Dermis microvascular lymphatic vessel endothelial cell (primary cell): Measurements from ENCODE around the gene CDC42EP3. TPM values are rescaled to one million over a fixed set of nuclear protein-coding genes. Genes with fewer than 3 reads are reported as not detected.

Experiments
- DNase-seq, 2 donors: peaks; one replicate each; pipeline versions ENCODE4 v3.0.0 to v3.0.0-alpha.2; 2010; ENCODE audit warnings: low read depth in 2 of 2
- total RNA-seq: library from RNA; depleted of rRNA; stranded (reverse); fragments of >200 nt; gene quantifications from 2 replicates; pipeline ENCODE4 v1.2.1, GENCODE V29; 2014

Gene CDC42EP3
- total RNA-seq, 1 donor from 2014 or later: 8.2 TPM

DNA sequence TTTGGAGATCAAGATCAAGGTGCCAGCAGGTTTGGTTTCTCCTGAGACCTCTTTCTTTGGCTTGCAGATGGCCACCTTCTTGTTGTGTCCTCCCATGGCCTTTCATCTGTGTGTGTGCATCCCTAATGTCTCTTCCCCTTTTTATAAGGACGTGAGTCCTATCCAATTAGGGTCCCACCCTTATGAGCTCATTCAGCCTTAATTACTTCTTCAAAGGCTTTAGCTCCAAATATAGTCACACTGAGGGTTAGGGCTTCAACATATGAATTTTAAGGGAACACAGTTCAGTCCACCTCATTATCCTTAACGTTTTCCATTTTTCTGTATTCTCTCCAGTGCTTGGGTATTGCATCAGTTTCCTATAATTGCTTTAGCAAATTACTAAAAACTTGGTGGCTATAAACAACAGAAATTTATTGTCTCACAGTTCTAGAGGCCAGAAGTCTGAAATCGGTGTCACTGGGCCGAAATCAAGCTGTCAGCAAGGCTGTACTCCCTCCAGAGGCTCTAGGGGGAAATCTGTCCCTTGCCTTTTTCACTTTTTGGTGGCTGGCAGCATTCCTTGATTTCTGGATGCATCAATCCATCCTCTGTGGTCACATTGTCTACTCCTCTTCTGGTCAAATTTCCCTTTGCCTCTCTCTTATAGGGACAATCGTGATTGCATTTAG, 34.1 kb downstream of the CDC42EP3 start:
- no peak for DNase-seq

- DNase-seq: no peak
Observed at GRCh38 chr2:37636381-37637066, 34.9 kb downstream of the CDC42EP3 start.

- peak in 1 of 2 donors; percentile 86 for DNase-seq
Observed at GRCh38 chr2:37635504-37636380, 35.7 kb downstream of the CDC42EP3 start.

DNA sequence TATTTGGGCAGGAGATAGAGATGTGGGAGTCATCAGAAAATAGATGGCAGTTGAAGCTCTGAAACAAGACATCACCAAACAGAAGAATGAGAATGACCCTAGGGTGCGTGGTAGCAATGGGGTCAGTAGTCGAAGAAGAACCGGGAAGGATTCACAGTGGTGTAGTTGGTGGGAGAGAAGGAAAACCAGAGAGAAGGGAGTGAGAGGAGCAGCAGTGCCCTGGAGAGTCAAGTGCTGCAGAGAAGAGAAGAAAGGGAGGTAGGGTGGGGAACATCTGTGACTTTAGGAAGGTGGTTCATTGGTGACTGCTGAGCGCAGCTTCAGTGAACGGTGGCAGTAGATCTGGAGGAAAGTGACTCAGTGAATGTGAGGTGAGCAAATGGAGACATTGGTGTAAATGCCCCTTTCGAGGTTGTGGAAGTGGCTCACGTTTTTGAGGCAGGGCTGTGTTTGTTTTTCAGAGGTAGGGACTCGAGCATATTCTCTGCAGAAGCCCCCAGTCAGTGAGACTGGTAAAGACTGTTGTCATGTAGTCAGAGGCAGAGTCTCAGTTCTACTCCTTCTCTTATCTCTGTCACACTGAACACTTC, 36.4 kb downstream of the CDC42EP3 start:
- no peak for DNase-seq

GRCh38 chr2:37633845-37634244, 37.6 kb downstream of the CDC42EP3 start:
- no peak for DNase-seq

- DNase-seq: no peak
Observed at GRCh38 chr2:37633234-37633633, 38.2 kb downstream of the CDC42EP3 start.

GRCh38 chr2:37632310-37632709, 39.1 kb downstream of the CDC42EP3 start:
- DNase-seq: no peak

- no peak for DNase-seq
Observed at GRCh38 chr2:37631698-37632097, 39.7 kb downstream of the CDC42EP3 start.

DNA sequence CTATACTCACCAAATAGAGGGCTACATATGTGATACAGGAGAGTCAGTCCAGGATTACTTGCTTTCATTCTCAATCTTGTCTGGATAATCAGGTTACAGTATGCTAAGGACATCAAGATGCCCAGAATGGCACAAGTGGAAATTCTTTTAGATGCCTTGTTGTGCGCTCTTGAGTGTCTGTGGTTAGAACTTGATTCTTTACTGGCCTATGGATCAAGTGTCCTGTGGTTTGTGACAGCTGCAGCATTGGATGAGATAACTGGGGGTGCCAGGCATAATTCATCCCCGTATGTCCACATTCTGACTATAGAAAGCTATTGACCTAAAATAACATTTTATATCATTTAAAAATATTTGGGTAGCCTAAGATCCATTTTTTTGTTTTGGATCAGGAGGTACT, 40.1 kb downstream of the CDC42EP3 start:
- no peak for DNase-seq

GRCh38 chr2:37630776-37631175, 40.7 kb downstream of the CDC42EP3 start:
- no peak for DNase-seq

DNA sequence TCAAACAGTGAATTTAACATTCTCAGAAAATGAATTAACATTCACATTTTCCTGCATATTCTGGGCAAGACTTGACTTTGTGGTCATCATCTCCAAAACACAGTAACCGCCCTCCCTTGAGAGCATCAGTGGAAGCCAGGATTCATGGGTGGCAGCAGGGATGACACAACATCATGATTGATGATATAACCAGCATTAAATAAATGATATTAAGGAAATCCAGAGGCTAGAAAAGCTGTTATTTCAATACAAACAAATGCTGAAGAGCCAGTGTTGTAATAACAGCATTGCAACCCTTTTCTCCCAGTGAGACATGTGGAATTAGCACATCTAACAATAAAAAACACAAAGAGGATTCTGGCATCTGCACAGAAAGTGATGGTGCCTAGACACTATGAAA, 41.1 kb downstream of the CDC42EP3 start:
- DNase-seq: no peak

GRCh38 chr2:37629529-37629928, 41.9 kb downstream of the CDC42EP3 start:
- no peak for DNase-seq

DNA sequence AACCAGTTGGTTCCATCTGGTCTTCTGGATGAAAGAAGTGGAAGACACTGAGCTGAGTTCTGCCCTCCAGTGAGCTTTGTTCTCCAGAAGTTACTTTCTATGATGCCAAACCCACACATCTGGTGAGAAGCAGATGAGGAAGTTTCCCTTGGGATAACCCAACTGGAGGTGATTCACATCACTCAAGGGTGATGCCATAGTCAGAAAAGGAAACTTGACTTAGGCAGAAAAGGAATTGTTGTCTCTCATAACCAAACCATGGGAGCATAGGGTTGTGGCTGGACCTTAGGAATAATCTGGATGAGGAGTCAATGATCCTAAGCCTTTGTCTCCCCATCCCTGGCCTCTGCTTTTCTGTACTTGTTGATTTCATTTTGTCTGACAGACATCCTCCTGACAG, 43.7 kb downstream of the CDC42EP3 start:
- DNase-seq: no peak

GRCh38 chr2:37625796-37626571, 45.5 kb downstream of the CDC42EP3 start:
- DNase-seq: no peak

- no peak for DNase-seq
Observed at GRCh38 chr2:37625156-37625555, 46.3 kb downstream of the CDC42EP3 start.

DNA sequence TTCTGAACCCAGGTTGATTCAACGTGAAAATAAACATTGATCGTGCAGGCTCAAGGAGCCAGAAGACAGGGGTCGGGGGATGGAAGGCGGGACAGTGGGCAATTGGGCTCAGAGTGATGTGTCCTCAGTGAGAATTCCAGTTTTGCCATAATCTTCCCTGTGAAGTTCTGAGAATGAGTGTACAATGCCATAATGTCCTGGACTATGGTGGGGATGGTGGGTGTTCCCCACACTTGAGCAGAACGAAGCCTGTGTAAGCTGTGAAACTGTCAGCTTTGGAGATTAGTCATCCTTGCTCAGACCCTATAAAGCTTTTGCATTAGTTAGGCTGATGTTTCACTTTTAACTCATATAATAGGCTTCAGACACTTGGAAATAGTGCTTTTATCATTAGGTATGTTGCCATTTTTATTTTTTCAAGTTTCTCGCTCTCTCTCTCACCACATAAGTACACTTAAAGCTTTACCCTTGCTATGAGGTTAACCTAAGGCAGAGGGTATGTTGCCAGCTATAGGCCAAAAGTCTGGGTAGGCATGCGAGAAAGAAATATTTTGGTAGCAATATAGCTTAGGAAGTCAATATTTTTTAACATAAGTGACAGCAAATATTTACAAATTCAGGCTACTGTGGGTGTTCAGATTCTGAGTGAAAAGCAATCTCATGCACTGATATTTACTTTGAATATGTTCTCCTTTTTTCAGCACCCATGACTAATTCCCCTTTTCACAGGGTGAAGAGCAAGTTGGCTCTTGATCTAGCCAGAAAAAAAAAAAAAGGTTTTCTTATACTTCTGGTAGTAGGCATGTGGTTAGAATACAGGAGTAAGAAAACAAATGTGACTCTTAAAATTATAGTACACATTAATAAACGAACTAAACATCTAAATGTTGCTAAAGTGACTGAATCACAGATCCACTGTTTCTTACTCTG, 47.2 kb downstream of the CDC42EP3 start:
- DNase-seq: no peak

- no peak for DNase-seq
Observed at GRCh38 chr2:37623406-37623805, 48.0 kb downstream of the CDC42EP3 start.

- DNase-seq: no peak
Observed at GRCh38 chr2:37622450-37623100, 48.9 kb downstream of the CDC42EP3 start.

- no peak for DNase-seq
Observed at GRCh38 chr2:37621199-37621598, 50.2 kb downstream of the CDC42EP3 start.

DNA sequence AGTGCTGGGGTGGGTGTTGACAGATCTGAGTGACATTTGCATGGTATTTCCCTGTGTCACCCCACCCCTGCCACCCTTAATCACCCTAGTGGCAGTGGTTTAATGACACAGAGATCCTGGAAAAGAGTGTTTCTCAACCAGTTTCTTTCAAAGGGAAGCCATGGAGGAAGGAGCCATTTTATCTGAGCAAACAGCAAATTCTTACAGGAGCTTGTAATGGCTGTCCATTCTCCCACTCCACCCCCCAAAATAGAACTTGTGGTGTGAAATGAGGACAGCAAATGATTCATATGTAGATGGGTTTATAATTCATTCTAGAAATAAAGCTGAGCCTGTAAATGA, 51.5 kb downstream of the CDC42EP3 start:
- no peak for DNase-seq
